Large intestine (tissue), 3 donors: ENCODE measurements around the gene PPARA. TPM values are rescaled to one million over a fixed set of nuclear protein-coding genes. Genes with fewer than 3 reads are reported as not detected.
"Not testable (repeated sequence)": the region's sequence is repeated elsewhere in the genome, so short reads cannot be mapped to it uniquely, and the experiment has no call there.

Source experiments
- DNase-seq, 2 donors: peaks; one replicate each; pipeline versions ENCODE4 v3.0.0 to v3.0.0-alpha.2; 2013
- H3K27ac ChIP-seq: one replicate; pipeline ENCODE4 v1.5.1; 2013; ENCODE audit warnings: low read length
- H3K27me3 ChIP-seq: 2 replicates; pipeline ENCODE4 v1.6.1; 2013; ENCODE audit warnings: low read length; ENCODE audit not compliant: control insufficient read depth, insufficient read depth
- H3K36me3 ChIP-seq: 2 replicates; pipeline ENCODE4 v1.6.1; 2013; ENCODE audit warnings: low read length; ENCODE audit not compliant: control insufficient read depth, insufficient read depth
- H3K4me1 ChIP-seq: one replicate; pipeline ENCODE4 v1.6.1; 2013; ENCODE audit warnings: low read length; ENCODE audit not compliant: control insufficient read depth, insufficient read depth
- H3K4me3 ChIP-seq: one replicate; pipeline ENCODE4 v1.5.1; 2013; ENCODE audit warnings: low read length
- H3K9me3 ChIP-seq: one replicate; pipeline ENCODE4 v1.6.1; 2013; ENCODE audit warnings: mild to moderate bottlenecking, low read depth, low read length, moderate library complexity; ENCODE audit not compliant: control insufficient read depth
- WGBS: methylation state at CpG from one replicate; pipeline ENCODE4 v1.1.5; 2013; ENCODE audit warnings: low lambda C conversion rate; ENCODE audit not compliant: insufficient coverage; 5-methylcytosine and 5-hydroxymethylcytosine counted together
- polyA plus RNA-seq: library from polyadenylated mRNA; unstranded; fragments of 120-200 nt; gene quantifications from one replicate; pipeline ENCODE4 v1.2.1, GENCODE V29; 2013

Gene PPARA
- polyA plus RNA-seq, 1 donor: 46.6 TPM

DNA sequence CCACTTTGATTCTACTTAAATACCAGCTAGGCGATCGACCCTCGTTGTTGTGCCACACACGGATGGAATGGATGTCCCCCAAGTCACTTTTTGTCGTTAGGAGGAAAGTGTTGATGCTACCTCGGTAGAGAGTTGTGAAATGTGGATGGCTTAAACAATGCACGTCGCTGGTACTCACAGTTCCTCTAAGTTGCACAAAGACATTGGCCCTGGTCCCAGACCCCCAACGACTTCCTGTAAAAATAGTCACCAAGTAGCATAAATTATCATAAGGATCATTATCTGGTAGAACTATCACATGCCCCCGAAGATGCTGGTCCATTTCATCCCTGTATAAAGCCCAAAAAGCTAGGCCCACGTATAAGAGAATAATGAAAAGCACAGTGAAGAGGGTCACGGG lies 109.0 kb downstream of the PPARA start:
- Histone ChIP-seq H3K4me3 (no peak overlapping the region), H3K27me3 (peaks cover 15% of the 10 kb centered on the region), H3K9me3 (peaks cover 16% of the 10 kb centered on the region), H3K27ac (no peak overlapping the region), H3K4me1 (peaks cover 12% of the 10 kb centered on the region), H3K36me3 (no peaks in the 10 kb centered on the region)
- WGBS: no CpG with 5 or more reads among the region's 12 CpGs
- DNase-seq: no peak

GRCh38 chr22:46260038-46260437 lies 109.7 kb downstream of the PPARA start:
- no peak for DNase-seq
- Histone ChIP-seq H3K36me3 (no peaks in the 10 kb centered on the region), H3K4me3 (no peak overlapping the region), H3K27ac (no peak overlapping the region), H3K27me3 (peaks cover 15% of the 10 kb centered on the region), H3K4me1 (peaks cover 14% of the 10 kb centered on the region), H3K9me3 (peaks cover 16% of the 10 kb centered on the region)
- WGBS: no CpG with 5 or more reads among the region's 6 CpGs

- no CpG with 5 or more reads among the region's 109 CpGs for WGBS
- Histone ChIP-seq H3K36me3 (no peaks in the 10 kb centered on the region), H3K27ac (no peak overlapping the region), H3K4me3 (no peak overlapping the region), H3K4me1 (peaks cover 27% of the 10 kb centered on the region), H3K9me3 (peaks cover 19% of the 10 kb centered on the region), H3K27me3 (peaks cover 15% of the 10 kb centered on the region)
- DNase-seq: peak; percentile 63 to 80
Measured at GRCh38 chr22:46262449-46263215, 112.3 kb downstream of the PPARA start.

DNA sequence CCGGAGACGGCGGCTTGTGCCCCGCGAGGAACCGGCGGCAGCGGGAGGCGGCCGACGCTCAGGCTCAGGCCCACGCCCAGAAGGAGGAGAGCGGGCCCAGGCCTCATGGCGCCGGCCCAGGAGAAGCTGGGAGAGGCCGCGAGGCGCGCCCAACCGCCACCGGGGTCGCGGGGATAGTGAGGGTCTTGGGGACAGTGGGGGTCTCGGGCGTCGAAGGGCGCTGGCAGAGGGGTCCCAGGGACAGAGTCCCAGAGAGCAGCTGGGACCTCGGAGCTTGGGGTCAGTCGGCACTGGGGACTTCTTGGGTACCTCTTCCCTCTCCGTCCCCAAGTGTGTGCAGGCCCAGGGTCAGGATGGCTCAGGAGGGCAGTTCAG lies 112.9 kb downstream of the PPARA start, which contains the start of gene PKDREJ:
Gene PKDREJ (minus strand): TSS at position 128 of the 375 bp plus-strand sequence. CDS start 21 bp downstream, at position 107.
- Histone ChIP-seq H3K4me1 (peaks cover 27% of the 10 kb centered on the region), H3K27ac (peak within 1 kb of the TSS; percentile 74), H3K9me3 (peaks cover 19% of the 10 kb centered on the region), H3K27me3 (peaks cover 15% of the 10 kb centered on the region), H3K4me3 (peak within 1 kb of the TSS; percentile 1), H3K36me3 (no peaks in the 10 kb centered on the region)
- no peak for DNase-seq
- WGBS: no CpG with 5 or more reads among the region's 30 CpGs

GRCh38 chr22:46264520-46264919 lies 114.2 kb downstream of the PPARA start:
- peaks cover 19% of the 10 kb centered on the region for H3K9me3 ChIP-seq
- peak overlapping the region; percentile 74 for H3K27ac ChIP-seq
- peaks cover 27% of the 10 kb centered on the region for H3K4me1 ChIP-seq
- peak; percentile 79 to 93 for DNase-seq
- peaks cover 15% of the 10 kb centered on the region for H3K27me3 ChIP-seq
- not testable (repeated sequence) for H3K36me3 ChIP-seq, H3K4me3 ChIP-seq
- WGBS: no CpG with 5 or more reads among the region's 6 CpGs

GRCh38 chr22:46265627-46266026 lies 115.3 kb downstream of the PPARA start:
- H3K4me3 ChIP-seq, H3K36me3 ChIP-seq, H3K27ac ChIP-seq, DNase-seq: not testable (repeated sequence)
- peaks cover 27% of the 10 kb centered on the region for H3K4me1 ChIP-seq
- WGBS: 92% methylated on average over 2 of the region's 4 CpGs
- peaks cover 19% of the 10 kb centered on the region for H3K9me3 ChIP-seq
- peaks cover 15% of the 10 kb centered on the region for H3K27me3 ChIP-seq

DNA sequence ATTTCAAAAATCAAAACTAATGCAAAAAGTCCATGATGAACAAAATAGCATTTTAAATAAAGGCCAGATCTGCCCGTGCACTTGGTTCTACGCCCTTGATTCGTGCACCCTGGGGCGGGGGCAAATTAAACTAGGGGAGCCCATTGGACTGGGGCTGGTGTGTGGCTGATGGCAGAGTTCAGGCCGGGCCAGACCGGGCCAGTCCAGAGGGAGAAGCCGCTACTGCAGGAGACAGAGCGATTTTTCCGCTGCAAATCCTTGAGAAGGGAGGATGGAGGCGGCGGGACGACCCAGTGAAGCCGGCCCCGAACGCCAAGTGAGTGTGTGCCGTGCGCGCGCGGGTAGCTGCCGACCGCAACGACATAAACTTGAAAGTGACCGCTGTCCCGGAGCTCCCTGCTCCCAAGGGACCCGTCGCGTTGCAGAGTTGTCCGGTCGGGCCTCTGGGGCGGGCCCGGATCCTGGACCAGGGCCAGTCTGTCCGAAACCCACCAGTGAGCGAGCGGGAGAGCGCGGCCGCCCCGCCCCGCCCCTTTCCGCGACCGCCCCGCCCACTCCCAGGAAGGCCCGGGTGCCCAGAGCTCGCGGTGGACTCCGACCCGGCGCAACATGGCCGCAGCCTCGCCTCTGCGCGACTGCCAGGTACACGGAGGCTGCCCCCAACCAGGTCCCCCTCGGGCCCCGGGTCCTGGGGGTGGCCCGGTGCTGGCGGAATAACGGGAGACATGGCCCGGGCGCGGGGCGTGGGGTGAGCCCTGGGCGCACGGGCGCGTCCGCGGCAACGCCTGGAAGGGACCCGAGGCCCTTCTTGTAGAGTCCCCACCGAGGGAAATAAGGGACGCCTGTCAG lies 117.3 kb downstream of the PPARA start, which contains the start of gene TTC38:
Gene TTC38 (plus strand): TSS at position 578 of the 849 bp plus-strand sequence. CDS start 32 bp downstream, at position 610.
- peaks cover 4% of the 10 kb centered on the region for H3K27me3 ChIP-seq
- H3K4me3 ChIP-seq: peak within 1 kb of the TSS; percentile 82
- WGBS: no CpG with 5 or more reads among the region's 74 CpGs
- peak within 1 kb of the TSS; percentile 90 for H3K27ac ChIP-seq
- peak; percentile 79 to 90 for DNase-seq
- H3K9me3 ChIP-seq: peaks cover 11% of the 10 kb centered on the region
- peaks cover 27% of the 10 kb centered on the region for H3K4me1 ChIP-seq
- H3K36me3 ChIP-seq: peaks cover 19% of the 10 kb centered on the region

GRCh38 chr22:46269564-46269963 lies 119.2 kb downstream of the PPARA start:
- peaks cover 4% of the 10 kb centered on the region for H3K9me3 ChIP-seq
- H3K36me3 ChIP-seq: peaks cover 38% of the 10 kb centered on the region
- H3K27ac ChIP-seq: peak overlapping the region; percentile 28
- no CpG with 5 or more reads among the region's 11 CpGs for WGBS
- DNase-seq: no peak
- no peaks in the 10 kb centered on the region for H3K27me3 ChIP-seq
- H3K4me3 ChIP-seq: peak overlapping the region; percentile 82
- peaks cover 15% of the 10 kb centered on the region for H3K4me1 ChIP-seq

GRCh38 chr22:46272196-46272595 lies 121.9 kb downstream of the PPARA start:
- peaks cover 63% of the 10 kb centered on the region for H3K36me3 ChIP-seq
- H3K27ac ChIP-seq: no peak overlapping the region
- no CpG with 5 or more reads among the region's 8 CpGs for WGBS
- H3K4me1 ChIP-seq: peaks cover 3% of the 10 kb centered on the region
- no peaks in the 10 kb centered on the region for H3K9me3 ChIP-seq
- H3K27me3 ChIP-seq: no peaks in the 10 kb centered on the region
- H3K4me3 ChIP-seq: no peak overlapping the region
- no peak for DNase-seq

DNA sequence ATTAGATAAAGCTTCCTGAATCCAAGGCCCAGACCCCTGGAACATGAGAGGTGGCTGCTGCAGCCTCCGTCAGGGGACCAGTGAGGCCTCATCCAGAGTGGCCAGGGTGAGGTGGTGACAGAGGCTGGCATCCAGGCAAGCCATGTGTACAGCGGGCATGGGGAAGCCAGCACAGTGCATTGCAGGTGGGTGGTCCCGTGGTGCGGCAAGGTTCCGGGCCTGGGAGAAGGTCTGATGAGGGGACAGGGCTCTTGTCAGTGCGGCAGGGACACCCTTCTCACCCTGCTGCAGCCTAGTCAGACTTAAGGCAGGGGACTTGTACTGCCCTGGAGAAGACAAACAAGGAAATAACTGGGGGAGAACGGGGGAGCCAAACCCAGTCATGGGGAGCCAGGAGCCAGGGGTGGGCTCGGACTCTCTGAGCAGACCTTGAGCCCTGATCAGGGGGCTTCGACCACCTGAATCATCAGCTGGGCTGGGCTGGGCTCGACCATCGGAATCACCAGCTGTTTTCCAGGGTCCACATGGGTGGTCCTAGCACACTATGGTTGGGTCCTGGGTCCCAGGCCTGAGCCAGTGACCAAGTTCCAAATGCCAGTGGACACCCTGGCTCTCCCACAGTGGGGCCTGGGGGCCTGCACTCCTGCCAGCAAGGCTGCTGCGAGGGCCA lies 122.6 kb downstream of the PPARA start:
- H3K36me3 ChIP-seq: peaks cover 68% of the 10 kb centered on the region

More for the DNA sequence above, 122.6 kb downstream of the PPARA start:
- no peaks in the 10 kb centered on the region for H3K9me3 ChIP-seq
- no peaks in the 10 kb centered on the region for H3K27me3 ChIP-seq
- no peak overlapping the region for H3K4me3 ChIP-seq
- no CpG with 5 or more reads among the region's 12 CpGs for WGBS
- no peak for DNase-seq
- no peaks in the 10 kb centered on the region for H3K4me1 ChIP-seq
- H3K27ac ChIP-seq: no peak overlapping the region
